H1 (cell line): ENCODE results near the gene MTCH2. TPM values are rescaled to one million over a fixed set of nuclear protein-coding genes. Genes with fewer than 3 reads are reported as not detected.

ENCODE experiments used
- CHD7 ChIP-seq: fragments of 300-600 bp; sonication (generic); IDR thresholded peaks from 2 replicates; pipeline ENCODE4 v1.7.1; 2012; ENCODE audit warnings: low read length, moderate library complexity, mild to moderate bottlenecking, inconsistent platforms; ENCODE audit not compliant: insufficient replicate concordance
- RFX5 ChIP-seq: IDR thresholded peaks from 2 replicates; pipeline ENCODE4 v1.6.1; 2011; ENCODE audit warnings: low read depth, low read length, improper control_type of control experiment, borderline replicate concordance
- RNF2 ChIP-seq: fragments of 200-900, 300-1000 bp; sonication (generic); IDR thresholded peaks from 2 replicates; pipeline ENCODE4 v1.7.1; 2016; ENCODE audit warnings: borderline replicate concordance, low read depth, mild to moderate bottlenecking, antibody characterized with exemption, low read length; ENCODE audit not compliant: poor library complexity, severe bottlenecking; ENCODE audit errors: missing control alignments
- polyA plus RNA-seq, 7 experiments: library from polyadenylated mRNA; depleted of rRNA in 3 of 7; stranded (reverse) in 5 of 7; unstranded in 2 of 7; fragments of >200 nt in 5 of 7; fragments of 200-250 nt in 2 of 7; gene quantifications; 1 replicate in 5 of 7; 2 replicates in 1 of 7; 4 replicates in 1 of 7; pipeline versions ENCODE4 v1.2.1 to v1.2.3, GENCODE V29; 2011 to 2013; ENCODE audit warnings: missing spikeins in 2 of 7, mixed read lengths in 2 of 7
- total RNA-seq: library from RNA; stranded (reverse); fragmentation: NEBNext Ultra II Directional; extraction: Animal tissue kit (Norgen Biotek cat#: 25700); gene quantifications from 2 replicates; pipeline ENCODE4 v1.2.1, GENCODE V29; 2021

The MTCH2 gene
- total and polyA plus RNA-seq, 2 of the 8 experiments (the other 6 are each of a cell fraction or from before 2014, with no cell fraction given) = 157 to 171 TPM

GRCh38 chr11:47611348-47611794 lies 31.0 kb downstream of the MTCH2 start (continued):
- TF ChIP-seq CHD7 (no peak), RFX5 (no peak), RNF2 (no peak)
- TF ChIP-seq, all 59 proteins: peak for 0
